SK-N-SH (cell line): ENCODE data around the gene KCNG4. TPM values are rescaled to one million over a fixed set of nuclear protein-coding genes. Genes with fewer than 3 reads are reported as not detected.

Source experiments
- CTCF ChIA-PET: fragments of 300-600, 350-600 bp; formaldehyde crosslinking; extraction: SDS; loops from one replicate; lab custom pipeline; 2021; lab: Yijun Ruan, JAX
- POLR2A ChIA-PET: fragments of 350-600 bp; sonication (Branson Sonifier 250); formaldehyde crosslinking; extraction: SDS; loops from one replicate; lab custom pipeline; 2020; ENCODE audit warnings: antibody characterized with exemption, inconsistent platforms; lab: Yijun Ruan, JAX
- DNase-seq: peaks from one replicate; pipeline ENCODE4 v3.0.0; 2012
- H2AFZ ChIP-seq: fragments of 200-600 bp; sonication (generic); 2 replicates; pipeline ENCODE4 v1.8.1; 2016; ENCODE audit warnings: antibody characterized with exemption, mild to moderate bottlenecking, low read depth
- H3F3A ChIP-seq: fragments of 200-600 bp; sonication (generic); replicated peaks from 2 replicates; pipeline ENCODE3; 2016; ENCODE audit warnings: antibody characterized with exemption, mild to moderate bottlenecking; ENCODE audit not compliant: insufficient read depth
- H3K27ac ChIP-seq, 2 experiments: fragments of 200-500 bp in 1 of 2; fragments of 200-600 bp in 1 of 2; sonication (Bioruptor generic) in 1 of 2; sonication (generic), shearing (Covaris generic) in 1 of 2; 2 replicates each; pipeline versions ENCODE4 v1.5.1 to v1.6.1; 2014 to 2016; ENCODE audit warnings: low read depth in 2 of 2, inconsistent platforms in 1 of 2, low read length in 1 of 2, mild to moderate bottlenecking in 1 of 2, mixed read lengths in 1 of 2
- H3K27me3 ChIP-seq: fragments of 200-600 bp; sonication (generic), shearing (Covaris generic); 2 replicates; pipeline ENCODE4 v1.6.1; 2016; ENCODE audit warnings: mixed run types; ENCODE audit not compliant: insufficient read depth
- H3K36me3 ChIP-seq, 2 experiments: fragments of 200-500 bp in 1 of 2; fragments of 200-600 bp in 1 of 2; sonication (Bioruptor generic) in 1 of 2; sonication (generic) in 1 of 2; replicated peaks in 1 of 2; 2 replicates each; pipeline versions ENCODE3 to v1.5.1; 2014 to 2016; ENCODE audit warnings: low read length in 1 of 2, mild to moderate bottlenecking in 1 of 2; ENCODE audit not compliant: insufficient read depth in 2 of 2, control insufficient read depth in 1 of 2
- H3K4me1 ChIP-seq, 2 experiments: fragments of 200-500 bp in 1 of 2; fragments of 200-600 bp in 1 of 2; sonication (Bioruptor generic) in 1 of 2; sonication (generic), shearing (Covaris generic) in 1 of 2; 2 replicates each; pipeline versions ENCODE4 v1.5.1 to v1.6.1; 2014 to 2016; ENCODE audit warnings: low read depth in 1 of 2, low read length in 1 of 2, mixed run types in 1 of 2; ENCODE audit not compliant: insufficient read depth in 2 of 2, control insufficient read depth in 1 of 2
- H3K4me2 ChIP-seq: fragments of 200-600 bp; sonication (generic), shearing (Covaris generic); 2 replicates; pipeline ENCODE4 v1.6.1; 2017; ENCODE audit warnings: mixed run types
- H3K4me3 ChIP-seq, 2 experiments: fragments of 200-500 bp in 1 of 2; fragments of 200-600 bp in 1 of 2; sonication (Bioruptor generic) in 1 of 2; sonication (generic), shearing (Covaris generic) in 1 of 2; 2 replicates each; pipeline versions ENCODE4 v1.5.1 to v1.8.1; 2014 to 2016; ENCODE audit warnings: low read depth in 2 of 2, inconsistent platforms in 1 of 2, low read length in 1 of 2, mild to moderate bottlenecking in 1 of 2, mixed read lengths in 1 of 2, moderate library complexity in 1 of 2
- H3K79me2 ChIP-seq: fragments of 200-600 bp; sonication (generic); 2 replicates; pipeline ENCODE4 v1.8.1; 2017; ENCODE audit warnings: mild to moderate bottlenecking; ENCODE audit not compliant: insufficient read depth
- H3K9ac ChIP-seq: fragments of 200-600 bp; sonication (generic); 2 replicates; pipeline ENCODE4 v1.6.1; 2017; ENCODE audit warnings: mixed run types
- H3K9me2 ChIP-seq: fragments of 200-600 bp; sonication (generic); 2 replicates; pipeline ENCODE4 v1.6.1; 2017; ENCODE audit warnings: mixed run types
- H3K9me3 ChIP-seq: fragments of 200-600 bp; sonication (generic); 2 replicates; pipeline ENCODE4 v1.6.1; 2017; ENCODE audit warnings: mixed run types, mild to moderate bottlenecking, moderate library complexity
- H4K20me1 ChIP-seq: fragments of 200-600 bp; sonication (generic); 2 replicates; pipeline ENCODE4 v1.6.1; 2017; ENCODE audit warnings: mild to moderate bottlenecking, mixed run types; ENCODE audit not compliant: insufficient read depth
- EZH2phosphoT487 ChIP-seq: fragments of 200-600 bp; sonication (generic); IDR thresholded peaks from 2 replicates; pipeline ENCODE4 v1.6.1; 2017; ENCODE audit warnings: low read depth, mixed run types, mild to moderate bottlenecking, antibody characterized with exemption, moderate library complexity, borderline replicate concordance
- FOSL2 ChIP-seq: IDR thresholded peaks from 2 replicates; pipeline ENCODE4 v1.4.0; 2012; ENCODE audit warnings: low read depth, mild to moderate bottlenecking, moderate library complexity, borderline replicate concordance
- FOXM1 ChIP-seq: IDR thresholded peaks from 2 replicates; pipeline ENCODE4 v1.4.0; 2012; ENCODE audit warnings: low read depth, mild to moderate bottlenecking
- GABPA ChIP-seq: IDR thresholded peaks from 2 replicates; pipeline ENCODE4 v1.4.0; 2012; ENCODE audit warnings: low read depth, mild to moderate bottlenecking
- GATA2 ChIP-seq: sonication (generic); formaldehyde crosslinking; IDR thresholded peaks from 2 replicates; pipeline ENCODE4 v1.5.0; 2020; ENCODE audit warnings: mild to moderate bottlenecking, missing genetic modification reagents
- MEF2A ChIP-seq: IDR thresholded peaks from 2 replicates; pipeline ENCODE4 v1.4.0; 2012; ENCODE audit warnings: low read depth, borderline replicate concordance
- MXI1 ChIP-seq: IDR thresholded peaks from 2 replicates; pipeline ENCODE4 v1.6.1; 2012; ENCODE audit warnings: mild to moderate bottlenecking, low read depth, low read length, improper control_type of control experiment
- NFIC ChIP-seq: IDR thresholded peaks from 2 replicates; pipeline ENCODE4 v1.4.0; 2012; ENCODE audit warnings: borderline replicate concordance
- RXRA ChIP-seq: IDR thresholded peaks from 2 replicates; pipeline ENCODE4 v1.4.0; 2012; ENCODE audit warnings: low read depth, mild to moderate bottlenecking, borderline replicate concordance
- SIN3A ChIP-seq: IDR thresholded peaks from 2 replicates; pipeline ENCODE4 v1.6.1; 2012; ENCODE audit warnings: low read depth, mild to moderate bottlenecking, low read length, moderate library complexity, borderline replicate concordance
- SMC3 ChIP-seq: IDR thresholded peaks from 2 replicates; pipeline ENCODE4 v1.6.1; 2012; ENCODE audit warnings: low read depth, low read length, improper control_type of control experiment
- YY1 ChIP-seq: IDR thresholded peaks from 2 replicates; pipeline ENCODE4 v1.4.0; 2012; ENCODE audit warnings: low read depth, mild to moderate bottlenecking
- WGBS: methylation state at CpG from one replicate; pipeline ENCODE4 v1.1.6; 2017; ENCODE audit warnings: low lambda C conversion rate; 5-methylcytosine and 5-hydroxymethylcytosine counted together
- polyA plus RNA-seq, 3 experiments: library from polyadenylated mRNA; depleted of rRNA; stranded (reverse); fragments of >200 nt; gene quantifications; 2 replicates each; pipeline ENCODE4 v1.2.3, GENCODE V29; 2012
- TF ChIP-seq, protein P1 (sequence below): IDR thresholded peaks from 2 replicates; pipeline ENCODE4 v1.4.0; 2012; ENCODE audit warnings: low read depth
- TF ChIP-seq, protein P2 (sequence below): fragments of 200-600 bp; sonication (generic); IDR thresholded peaks from 2 replicates; pipeline ENCODE4 v1.6.1; 2017; ENCODE audit warnings: antibody characterized with exemption, mild to moderate bottlenecking, moderate library complexity
- TF ChIP-seq, protein P3 (sequence below): fragments of 150-350 bp; IDR thresholded peaks from 2 replicates; pipeline ENCODE4 v1.6.1; 2017; ENCODE audit warnings: antibody characterized with exemption, low read length, low read depth, borderline replicate concordance
- TF ChIP-seq, protein P4 (sequence below): IDR thresholded peaks from 2 replicates; pipeline ENCODE4 v1.4.0; 2012; ENCODE audit warnings: low read depth, borderline replicate concordance

Gene KCNG4
- polyA plus RNA-seq, 1 of the 3 experiments (the other 2 are of a cell fraction) = not detected

DNA sequence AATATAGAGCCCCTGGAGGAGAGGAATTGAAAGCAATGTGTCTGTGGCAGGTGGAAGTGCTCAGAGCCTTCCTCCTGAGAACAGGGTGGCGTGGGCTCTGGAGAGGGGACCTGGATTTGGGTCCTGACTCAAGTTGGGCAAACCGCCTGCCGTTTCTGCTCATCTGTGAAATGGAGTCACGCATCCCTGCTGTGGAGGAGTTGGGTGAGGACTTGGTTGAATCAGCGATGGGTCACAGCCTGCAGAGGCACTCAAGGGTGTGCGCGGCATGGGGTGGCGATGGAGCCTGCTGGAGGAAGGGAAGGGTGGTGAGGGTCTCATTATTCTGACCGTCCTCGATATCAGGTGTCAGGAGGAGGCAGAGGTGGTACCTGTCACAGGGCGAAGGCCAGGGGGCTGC is 45.8 kb downstream of the KCNG4 start:
- Histone ChIP-seq H3K4me1 (no peaks in the 10 kb centered on the region), H3K27ac (no peak overlapping the region), H3K9me3 (no peaks in the 10 kb centered on the region), H4K20me1 (no peaks in the 10 kb centered on the region), H2AFZ (no peak overlapping the region), H3K9me2 (no peaks in the 10 kb centered on the region), H3K4me3 (no peak overlapping the region), H3K9ac (no peak overlapping the region), H3K36me3 (no peaks in the 10 kb centered on the region), H3K4me2 (no peak overlapping the region), H3K79me2 (no peaks in the 10 kb centered on the region), H3F3A (no peaks in the 10 kb centered on the region), H3K27me3 (no peaks in the 10 kb centered on the region)
- no peak for DNase-seq
- TF ChIP-seq SMC3 (no peak), NFIC (no peak), MXI1 (no peak), FOXM1 (no peak), RXRA (no peak), GATA2 (no peak), SIN3A (no peak), GABPA (no peak), FOSL2 (no peak), MEF2A (no peak), EZH2phosphoT487 (no peak), YY1 (no peak)
- TF ChIP-seq, protein P1, sequence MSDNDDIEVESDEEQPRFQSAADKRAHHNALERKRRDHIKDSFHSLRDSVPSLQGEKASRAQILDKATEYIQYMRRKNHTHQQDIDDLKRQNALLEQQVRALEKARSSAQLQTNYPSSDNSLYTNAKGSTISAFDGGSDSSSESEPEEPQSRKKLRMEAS = no peak
- TF ChIP-seq, protein P2, sequence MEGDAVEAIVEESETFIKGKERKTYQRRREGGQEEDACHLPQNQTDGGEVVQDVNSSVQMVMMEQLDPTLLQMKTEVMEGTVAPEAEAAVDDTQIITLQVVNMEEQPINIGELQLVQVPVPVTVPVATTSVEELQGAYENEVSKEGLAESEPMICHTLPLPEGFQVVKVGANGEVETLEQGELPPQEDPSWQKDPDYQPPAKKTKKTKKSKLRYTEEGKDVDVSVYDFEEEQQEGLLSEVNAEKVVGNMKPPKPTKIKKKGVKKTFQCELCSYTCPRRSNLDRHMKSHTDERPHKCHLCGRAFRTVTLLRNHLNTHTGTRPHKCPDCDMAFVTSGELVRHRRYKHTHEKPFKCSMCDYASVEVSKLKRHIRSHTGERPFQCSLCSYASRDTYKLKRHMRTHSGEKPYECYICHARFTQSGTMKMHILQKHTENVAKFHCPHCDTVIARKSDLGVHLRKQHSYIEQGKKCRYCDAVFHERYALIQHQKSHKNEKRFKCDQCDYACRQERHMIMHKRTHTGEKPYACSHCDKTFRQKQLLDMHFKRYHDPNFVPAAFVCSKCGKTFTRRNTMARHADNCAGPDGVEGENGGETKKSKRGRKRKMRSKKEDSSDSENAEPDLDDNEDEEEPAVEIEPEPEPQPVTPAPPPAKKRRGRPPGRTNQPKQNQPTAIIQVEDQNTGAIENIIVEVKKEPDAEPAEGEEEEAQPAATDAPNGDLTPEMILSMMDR = no peak
- TF ChIP-seq, protein P3, sequence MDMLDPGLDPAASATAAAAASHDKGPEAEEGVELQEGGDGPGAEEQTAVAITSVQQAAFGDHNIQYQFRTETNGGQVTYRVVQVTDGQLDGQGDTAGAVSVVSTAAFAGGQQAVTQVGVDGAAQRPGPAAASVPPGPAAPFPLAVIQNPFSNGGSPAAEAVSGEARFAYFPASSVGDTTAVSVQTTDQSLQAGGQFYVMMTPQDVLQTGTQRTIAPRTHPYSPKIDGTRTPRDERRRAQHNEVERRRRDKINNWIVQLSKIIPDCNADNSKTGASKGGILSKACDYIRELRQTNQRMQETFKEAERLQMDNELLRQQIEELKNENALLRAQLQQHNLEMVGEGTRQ = no peak
- TF ChIP-seq, protein P4, sequence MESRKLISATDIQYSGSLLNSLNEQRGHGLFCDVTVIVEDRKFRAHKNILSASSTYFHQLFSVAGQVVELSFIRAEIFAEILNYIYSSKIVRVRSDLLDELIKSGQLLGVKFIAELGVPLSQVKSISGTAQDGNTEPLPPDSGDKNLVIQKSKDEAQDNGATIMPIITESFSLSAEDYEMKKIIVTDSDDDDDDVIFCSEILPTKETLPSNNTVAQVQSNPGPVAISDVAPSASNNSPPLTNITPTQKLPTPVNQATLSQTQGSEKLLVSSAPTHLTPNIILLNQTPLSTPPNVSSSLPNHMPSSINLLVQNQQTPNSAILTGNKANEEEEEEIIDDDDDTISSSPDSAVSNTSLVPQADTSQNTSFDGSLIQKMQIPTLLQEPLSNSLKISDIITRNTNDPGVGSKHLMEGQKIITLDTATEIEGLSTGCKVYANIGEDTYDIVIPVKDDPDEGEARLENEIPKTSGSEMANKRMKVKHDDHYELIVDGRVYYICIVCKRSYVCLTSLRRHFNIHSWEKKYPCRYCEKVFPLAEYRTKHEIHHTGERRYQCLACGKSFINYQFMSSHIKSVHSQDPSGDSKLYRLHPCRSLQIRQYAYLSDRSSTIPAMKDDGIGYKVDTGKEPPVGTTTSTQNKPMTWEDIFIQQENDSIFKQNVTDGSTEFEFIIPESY = no peak
- 93% methylated on average over 7 of the region's 11 CpGs for WGBS
- ChIA-PET POLR2A (no interaction called here), CTCF (interaction anchor here (1.2 kb wide), 1 partner anchor 114 kb away, joined by 3 read pairs; no protein-coding TSS in a partner anchor)
